Measurements from ENCODE around the gene CCDC93.
"Not testable (repeated sequence)": the region's sequence is repeated elsewhere in the genome, so short reads cannot be mapped to it uniquely, and the experiment has no call there.

The CCDC93 gene

DNA sequence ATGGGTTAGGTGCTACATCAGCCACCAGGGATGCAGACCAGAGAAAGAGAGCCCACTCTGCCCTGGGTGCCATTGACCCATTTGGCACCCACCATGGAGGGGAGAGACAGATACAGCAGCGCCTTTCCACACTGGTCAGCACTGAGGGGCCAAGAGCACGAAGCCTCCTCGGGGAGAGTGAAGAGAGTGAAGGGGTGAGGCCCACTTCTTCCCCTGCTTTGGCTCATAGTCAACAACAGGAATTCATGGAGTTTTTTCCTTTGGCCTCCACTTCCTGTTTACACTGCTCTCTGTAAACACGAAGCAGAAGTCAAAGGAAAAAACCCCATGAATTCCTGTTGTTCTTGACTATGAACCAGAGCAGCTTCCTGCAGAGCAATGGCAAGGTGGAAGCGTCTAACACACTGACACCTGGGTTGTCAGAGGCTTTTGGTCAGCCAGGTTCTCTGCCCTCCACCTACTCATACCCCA is 80.0 kb downstream of the CCDC93 start:
- H3K4me3 ChIP-seq (ENCODE audit: low read depth, low read length) = no peak overlapping the region
- in situ Hi-C loops (cut with HindIII; ENCODE audit: low sequenced_read_pairs) = no loop called here
- TF ChIP-seq CTCF (IDR thresholded peaks at IDR 0.05; ENCODE audit: low read depth, low read length, missing control alignments) = no peak
- DNase-seq (ENCODE audit: low read depth) = no peak

GRCh38 chr2:117931978-117932377 is 81.9 kb downstream of the CCDC93 start:
- H3K4me3 ChIP-seq (ENCODE audit: low read depth, low read length) = no peak overlapping the region
- DNase-seq (ENCODE audit: low read depth) = no peak
- no peak for TF ChIP-seq CTCF (IDR thresholded peaks at IDR 0.05; ENCODE audit: low read depth, low read length, missing control alignments)
- in situ Hi-C loops (cut with HindIII; ENCODE audit: low sequenced_read_pairs) = no loop called here

DNA sequence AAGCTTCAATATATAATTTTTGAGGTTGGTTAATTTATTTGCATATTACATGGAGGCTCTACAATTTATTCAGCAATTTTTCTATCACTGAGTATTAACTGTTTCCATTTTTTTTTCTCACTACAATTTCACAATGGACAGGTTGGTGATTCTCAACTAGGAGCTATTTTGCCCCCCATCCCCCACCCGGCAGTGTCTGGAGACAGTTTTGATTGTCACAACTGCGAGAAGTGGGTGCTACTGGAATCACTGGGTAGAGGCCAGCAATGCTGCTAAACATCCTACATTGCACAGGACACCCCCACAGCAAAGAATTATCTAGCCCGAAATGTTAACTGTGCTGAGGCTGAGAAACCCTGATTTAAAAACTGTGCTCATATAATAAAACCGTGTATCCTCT is 82.6 kb downstream of the CCDC93 start:
- no peak for TF ChIP-seq CTCF (IDR thresholded peaks at IDR 0.05; ENCODE audit: low read depth, low read length, missing control alignments)
- no peak overlapping the region for H3K4me3 ChIP-seq (ENCODE audit: low read depth, low read length)
- in situ Hi-C loops (cut with HindIII; ENCODE audit: low sequenced_read_pairs) = no loop called here
- DNase-seq (ENCODE audit: low read depth) = no peak

DNA sequence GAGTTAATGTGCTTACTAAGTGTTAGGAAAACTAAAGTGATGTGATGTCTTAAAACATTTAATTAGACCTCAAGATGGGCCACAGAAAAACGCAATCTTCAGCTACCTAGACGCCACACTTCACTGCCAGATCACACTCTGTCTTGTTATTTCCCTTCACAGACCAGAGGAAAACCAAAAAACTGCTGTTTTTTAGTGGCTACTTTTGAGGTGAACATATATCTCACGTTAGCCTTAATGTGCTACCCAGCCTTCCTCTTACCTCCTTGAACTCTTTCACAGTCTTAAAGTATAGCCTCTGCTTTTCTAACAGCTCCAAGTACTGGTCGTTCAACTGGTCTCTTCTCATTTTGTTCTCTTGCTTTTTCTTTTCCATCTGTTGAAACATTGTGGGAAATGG is 83.1 kb downstream of the CCDC93 start:
- H3K4me3 ChIP-seq (ENCODE audit: low read depth, low read length) = no peak overlapping the region
- in situ Hi-C loops (cut with HindIII; ENCODE audit: low sequenced_read_pairs) = no loop called here
- no peak for TF ChIP-seq CTCF (IDR thresholded peaks at IDR 0.05; ENCODE audit: low read depth, low read length, missing control alignments)
- DNase-seq (ENCODE audit: low read depth) = no peak

DNA sequence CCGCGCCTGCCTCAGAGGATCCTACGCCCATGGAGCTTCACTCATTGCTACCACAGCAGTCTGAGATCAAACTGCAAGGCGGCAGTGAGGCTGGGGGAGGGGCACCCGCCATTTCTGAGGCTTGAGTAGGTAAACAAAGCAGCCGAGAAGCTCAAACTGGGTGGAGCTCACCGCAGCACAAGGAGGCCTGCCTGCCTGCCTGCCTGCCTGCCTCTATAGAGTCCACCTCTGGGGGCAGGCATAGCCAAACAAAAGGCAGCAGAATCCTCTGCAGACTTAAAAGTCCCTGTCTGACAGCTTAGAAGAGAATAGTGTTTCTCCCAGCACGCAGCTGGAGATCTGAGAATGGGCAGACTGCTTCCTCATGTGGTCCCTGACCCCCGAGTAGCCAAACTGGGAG is 90.4 kb downstream of the CCDC93 start:
- in situ Hi-C loops (cut with HindIII; ENCODE audit: low sequenced_read_pairs); H3K4me3 ChIP-seq (ENCODE audit: low read depth, low read length); DNase-seq (ENCODE audit: low read depth): not testable (repeated sequence)

DNA sequence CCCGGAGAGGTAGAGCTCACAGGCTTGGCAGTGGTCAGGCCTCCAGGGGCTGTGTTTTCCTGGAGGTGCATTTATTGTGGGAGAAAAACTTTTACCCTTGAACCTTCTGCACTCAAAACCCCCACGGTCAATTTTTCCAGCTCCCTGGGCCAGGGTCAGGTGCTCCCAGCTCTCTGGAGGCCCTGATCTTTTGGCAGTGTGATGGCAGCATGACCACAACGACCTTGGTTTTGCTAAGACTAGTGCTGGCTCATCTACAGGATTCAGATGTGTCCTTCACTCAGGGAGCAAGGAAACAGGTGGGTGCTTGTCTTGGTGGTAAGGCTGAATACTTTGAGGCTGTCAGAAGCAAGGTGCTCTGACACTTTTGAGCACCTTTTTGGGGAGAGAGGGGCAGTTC is 92.3 kb downstream of the CCDC93 start:
- in situ Hi-C loops (cut with HindIII; ENCODE audit: low sequenced_read_pairs) = no loop called here
- H3K4me3 ChIP-seq (ENCODE audit: low read depth, low read length) = no peak overlapping the region
- DNase-seq (ENCODE audit: low read depth) = no peak
- no peak for TF ChIP-seq CTCF (IDR thresholded peaks at IDR 0.05; ENCODE audit: low read depth, low read length, missing control alignments)

GRCh38 chr2:117918608-117919007 is 95.3 kb downstream of the CCDC93 start:
- H3K4me3 ChIP-seq (ENCODE audit: low read depth, low read length) = no peak overlapping the region
- DNase-seq (ENCODE audit: low read depth) = no peak
- TF ChIP-seq CTCF (IDR thresholded peaks at IDR 0.05; ENCODE audit: low read depth, low read length, missing control alignments) = no peak
- in situ Hi-C loops (cut with HindIII; ENCODE audit: low sequenced_read_pairs) = no loop called here
